GM19328 (cell line): ENCODE results near the gene STOML1.
"Not testable (repeated sequence)": the region's sequence is repeated elsewhere in the genome, so short reads cannot be mapped to it uniquely, and the experiment has no call there.

Source experiments
- ATAC-seq: cut with Tn5 transposase; IDR thresholded peaks from one replicate; pipeline ENCODE4 v1.9.1; 2021; ENCODE audit warnings: mild to moderate bottlenecking, moderate library complexity; ENCODE audit not compliant: unreplicated experiment

STOML1 gene

GRCh38 chr15:73987681-73988444 is 4.2 kb downstream of the STOML1 start:
- no peak for ATAC-seq

DNA sequence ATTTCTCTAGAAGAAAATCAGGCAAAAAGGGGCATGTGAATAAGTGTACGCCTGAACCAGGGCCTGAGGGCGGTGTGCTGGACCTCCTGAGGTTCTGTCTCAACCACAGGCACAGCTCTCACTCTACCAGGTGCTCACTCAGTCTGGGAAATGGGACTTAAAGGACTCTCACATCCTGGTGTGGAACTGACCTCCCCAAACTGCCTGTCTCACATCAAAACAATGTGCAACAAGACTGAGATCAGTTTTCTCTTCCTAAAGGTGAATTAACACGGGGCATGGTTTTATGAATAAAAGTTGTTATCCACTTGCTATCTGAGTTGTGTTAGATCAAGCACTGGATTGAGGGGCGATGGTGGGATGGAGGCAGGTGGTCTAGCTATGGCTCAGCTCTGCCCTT is 4.8 kb downstream of the STOML1 start:
- no peak for ATAC-seq

GRCh38 chr15:73986776-73987056 is 5.4 kb downstream of the STOML1 start:
- ATAC-seq, result no peak

DNA sequence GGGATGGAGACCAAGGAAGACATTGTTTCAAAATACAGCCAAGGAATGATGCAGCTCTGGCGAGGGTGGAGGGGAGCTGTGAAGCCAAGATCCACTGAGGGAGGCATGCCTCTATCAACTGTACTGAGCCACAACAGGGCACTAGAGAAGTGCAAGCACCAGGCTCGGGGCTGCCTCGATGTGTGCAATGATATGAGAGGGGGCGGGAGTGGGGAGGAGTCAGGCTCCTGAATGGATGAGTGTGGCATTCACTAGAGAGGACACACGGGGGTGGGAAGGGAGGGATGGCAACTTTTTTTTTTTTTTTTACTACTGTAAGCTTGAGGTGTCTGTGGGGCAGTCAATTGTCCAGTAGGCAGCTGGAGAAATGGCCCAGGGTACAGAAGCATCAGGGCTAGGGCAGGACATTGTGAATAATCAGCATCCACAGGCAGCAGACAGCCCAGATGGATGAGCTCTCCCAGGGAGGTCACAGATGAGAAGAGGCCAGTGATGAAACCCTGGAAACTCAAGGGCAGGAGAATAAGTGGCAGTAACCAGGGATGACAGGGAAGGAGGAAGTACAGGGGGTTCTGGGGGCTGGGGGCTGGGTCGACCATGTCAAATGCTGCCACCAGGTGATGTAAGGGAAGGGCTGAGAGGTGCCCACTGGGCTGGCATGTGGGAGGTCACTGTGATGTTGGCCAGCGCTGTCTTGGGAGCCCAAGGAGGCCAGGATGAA is 5.9 kb downstream of the STOML1 start:
- ATAC-seq, result no peak

DNA sequence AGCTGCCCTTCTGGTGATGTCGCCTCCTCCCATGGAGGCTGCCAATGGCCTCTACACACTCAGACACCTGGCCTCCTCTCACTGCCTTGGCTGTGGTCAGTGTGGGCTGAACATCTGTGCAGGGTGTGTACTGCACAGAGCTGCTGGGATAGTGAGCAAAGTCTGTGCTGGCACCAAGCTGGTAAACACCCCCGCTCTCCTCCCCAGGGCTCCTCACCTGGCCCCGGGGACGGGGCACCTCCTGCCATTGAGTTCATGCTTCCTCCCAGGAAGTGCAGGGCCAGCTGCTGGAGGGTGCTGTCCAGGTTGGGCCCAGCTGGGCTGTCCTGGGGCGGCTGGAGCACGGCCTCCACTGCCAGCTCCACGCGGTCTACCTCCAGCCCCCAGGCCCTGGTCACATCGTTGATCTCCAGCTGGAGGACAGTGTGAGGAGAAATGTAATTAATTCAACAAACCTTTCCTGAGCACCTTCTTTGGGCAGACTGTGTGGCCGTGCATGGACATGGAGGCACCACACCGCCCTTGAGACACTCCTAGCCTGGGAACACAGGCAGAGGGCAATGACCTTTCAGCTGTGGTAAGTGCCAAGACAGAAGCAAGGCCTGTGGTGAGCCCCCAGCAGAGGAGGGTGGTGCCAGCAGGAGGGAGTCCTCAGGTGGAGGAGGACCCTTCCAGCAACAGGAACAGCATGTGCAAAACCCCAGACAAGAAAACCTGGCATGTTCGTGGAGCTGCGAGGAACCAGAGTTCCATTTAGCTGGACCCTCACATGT is 6.8 kb downstream of the STOML1 start:
- no peak for ATAC-seq

- no peak for ATAC-seq
Measured at GRCh38 chr15:73984208-73984979, 7.7 kb downstream of the STOML1 start.

GRCh38 chr15:73983773-73984172 is 8.3 kb downstream of the STOML1 start:
- ATAC-seq, result no peak

DNA sequence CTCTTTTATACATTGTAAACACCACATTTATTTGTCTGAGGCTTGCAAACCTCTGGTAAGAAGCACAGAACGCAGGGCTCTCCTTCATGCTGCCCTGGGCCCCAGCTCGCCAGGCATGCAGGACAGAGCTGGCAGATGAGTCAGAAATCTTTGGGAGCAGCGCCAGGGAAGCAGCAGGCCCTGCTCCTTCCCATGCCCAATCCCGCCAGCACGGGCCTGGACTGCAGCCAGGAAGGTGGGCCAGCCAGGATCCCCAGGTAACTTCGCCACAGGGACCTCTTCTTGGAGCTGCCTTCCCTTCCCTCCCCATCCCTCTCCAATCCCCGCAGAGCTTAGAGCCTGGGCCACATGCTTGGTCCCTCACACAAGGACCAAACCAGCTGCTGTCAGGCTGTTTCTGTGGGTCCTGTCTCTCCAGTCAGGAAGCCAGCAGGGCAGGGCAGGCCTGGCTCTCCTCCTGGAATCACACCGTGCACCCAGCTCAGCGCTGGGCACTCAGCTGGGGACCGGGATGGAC is 8.8 kb downstream of the STOML1 start:
- ATAC-seq, result no peak

DNA sequence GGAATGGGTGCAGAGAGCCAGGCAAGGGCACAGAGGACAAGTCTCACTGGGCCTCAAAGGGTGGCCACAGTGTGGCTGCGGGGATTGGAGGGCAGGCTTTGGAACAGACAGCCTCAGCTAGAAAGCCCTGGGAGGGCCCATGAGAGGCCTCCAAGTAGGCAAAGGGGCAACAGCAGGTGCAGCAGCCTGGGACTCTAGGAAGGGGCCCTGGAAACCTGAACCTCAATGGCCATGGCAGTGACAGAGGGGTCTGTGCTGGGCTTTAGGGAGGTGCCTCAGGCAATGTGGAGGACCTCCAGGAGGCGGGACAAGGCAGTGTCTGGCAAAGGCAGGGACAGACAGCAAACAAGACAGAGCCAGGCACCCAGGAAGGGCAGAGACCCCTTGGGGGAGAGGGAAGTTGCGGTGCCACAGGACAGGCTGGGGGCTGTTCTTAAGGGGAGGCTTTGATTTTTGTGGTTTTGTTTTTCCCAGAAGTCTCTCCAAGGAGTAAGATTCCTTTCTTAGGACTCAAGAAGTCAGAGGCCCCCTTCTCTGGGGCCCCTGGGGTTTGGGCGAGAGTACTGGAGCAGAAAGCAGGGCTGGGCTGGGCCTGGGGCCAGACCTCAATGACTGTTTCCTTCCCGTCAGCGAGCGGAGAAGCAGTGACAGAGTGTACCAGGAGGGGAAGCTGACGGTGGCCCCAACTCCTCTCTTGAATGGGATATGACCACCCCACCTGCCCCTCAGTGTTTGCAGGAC is 9.7 kb downstream of the STOML1 start:
- no peak for ATAC-seq

- ATAC-seq, result no peak
Measured at GRCh38 chr15:73981761-73982221, 10.3 kb downstream of the STOML1 start.

- no peak for ATAC-seq
Measured at GRCh38 chr15:73979636-73980035, 12.5 kb downstream of the STOML1 start.

DNA sequence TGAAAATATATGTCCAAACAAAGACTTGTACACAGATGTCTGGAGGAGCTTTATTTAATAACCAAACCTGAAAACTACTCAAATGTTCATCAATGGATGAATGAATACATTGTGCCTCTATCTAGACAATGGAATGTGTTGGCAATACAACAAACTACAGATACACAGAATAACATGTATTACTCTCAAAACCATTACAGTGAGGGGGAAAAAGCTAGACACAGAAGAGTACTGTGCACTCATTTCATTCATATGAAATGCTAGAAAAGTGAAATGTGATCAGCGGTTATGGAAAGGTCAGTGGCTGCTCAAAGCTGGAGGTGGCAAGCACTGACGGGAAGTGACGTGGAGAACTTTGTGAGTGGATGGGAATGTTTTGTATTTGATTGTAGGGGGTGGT is 13.2 kb downstream of the STOML1 start:
- no peak for ATAC-seq

DNA sequence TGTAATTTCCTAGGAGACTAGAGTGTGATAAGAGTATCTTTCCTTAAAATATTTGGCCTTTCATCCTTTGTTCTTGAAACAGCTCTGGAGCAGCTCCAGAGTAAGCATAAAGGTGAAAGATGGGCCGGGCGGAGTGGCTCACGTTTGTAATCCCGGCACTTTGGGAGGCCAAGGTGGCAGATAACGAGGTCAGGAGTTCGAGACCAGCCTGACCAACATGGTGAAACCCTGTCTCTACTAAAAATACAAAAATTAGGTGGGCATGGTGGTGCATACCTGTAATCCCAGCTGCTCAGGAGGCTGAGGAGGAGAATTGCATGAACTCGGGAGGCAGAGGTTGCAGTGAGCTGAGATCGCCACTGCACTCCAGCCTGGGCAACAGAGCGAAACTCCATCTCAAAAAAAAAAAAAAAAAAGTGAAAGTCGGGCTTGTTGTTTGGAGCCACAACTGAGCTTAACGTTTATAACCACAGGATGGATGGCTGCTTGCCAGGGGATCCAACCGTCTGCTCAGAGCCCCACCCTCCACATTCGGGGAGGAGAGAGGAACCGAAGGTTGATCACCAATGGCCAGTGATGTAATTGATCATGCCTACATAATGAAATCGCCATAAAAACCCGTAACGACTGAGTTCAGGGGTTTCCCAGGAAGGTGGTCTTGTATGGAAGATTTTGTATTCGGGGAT is 16.5 kb downstream of the STOML1 start:
- ATAC-seq, result not testable (repeated sequence)

DNA sequence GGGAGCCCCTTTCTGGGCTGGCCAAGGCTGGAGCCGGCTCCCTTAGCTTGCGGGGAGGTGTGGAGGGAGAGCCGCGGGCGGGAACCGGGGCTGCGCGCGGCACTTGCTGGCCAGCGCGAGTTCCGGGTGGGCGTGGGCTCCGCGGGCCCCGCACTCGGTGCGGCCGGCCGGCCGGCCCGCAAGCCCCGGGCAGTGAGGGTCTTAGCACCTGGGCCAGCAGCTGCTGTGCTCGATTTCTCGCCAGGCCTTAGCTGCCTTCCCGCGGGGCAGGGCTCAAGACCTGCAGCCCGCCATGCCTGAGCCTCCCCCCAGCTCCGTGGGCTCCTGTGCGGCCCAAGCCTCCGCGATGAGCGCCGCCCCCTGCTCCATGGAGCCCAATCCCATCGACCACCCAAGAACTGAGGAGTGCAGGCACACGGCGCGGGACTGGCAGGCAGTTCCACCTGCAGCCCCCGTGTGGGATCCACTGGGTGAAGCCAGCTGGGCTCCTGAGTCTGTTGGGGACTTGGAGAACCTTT is 18.4 kb downstream of the STOML1 start:
- not testable (repeated sequence) for ATAC-seq

- no peak for ATAC-seq
Measured at GRCh38 chr15:73972984-73973682, 19.0 kb downstream of the STOML1 start.

GRCh38 chr15:73969151-73969759 is 22.8 kb downstream of the STOML1 start:
- ATAC-seq, result no peak

DNA sequence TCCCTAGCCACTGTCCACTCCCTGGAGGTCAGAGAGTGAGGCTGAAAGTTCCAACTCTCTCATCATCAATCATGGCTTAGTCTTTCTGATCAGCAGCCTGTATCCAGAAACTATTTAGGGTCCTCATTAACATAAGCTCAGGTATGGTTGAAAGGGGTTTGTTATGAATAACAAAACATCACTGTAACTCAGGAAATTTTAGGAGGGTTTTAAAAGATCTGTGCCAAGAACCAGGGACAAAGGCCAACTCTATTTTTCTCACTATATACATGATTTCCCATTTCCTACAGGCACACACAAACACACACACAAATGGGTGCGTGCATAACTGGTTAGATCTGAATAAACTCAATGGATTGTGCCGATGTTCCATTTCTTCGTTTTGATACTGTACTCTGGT is 23.6 kb downstream of the STOML1 start:
- no peak for ATAC-seq

DNA sequence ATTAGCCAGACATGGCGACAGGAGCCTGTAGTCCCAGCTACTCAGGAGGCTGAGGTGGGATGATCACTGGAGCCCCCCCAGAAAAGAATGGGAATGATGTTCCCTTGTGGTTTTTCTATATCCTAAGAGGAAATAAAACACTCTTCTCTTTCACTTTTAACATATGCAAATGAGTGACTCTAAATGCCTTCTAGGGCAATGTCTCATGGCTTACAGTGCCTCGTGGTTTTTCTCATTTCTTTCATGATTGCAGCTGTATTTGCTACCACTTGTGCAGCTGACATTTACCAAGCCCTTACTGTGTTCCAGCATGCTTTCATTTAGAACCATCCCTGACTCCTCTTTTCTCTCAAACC is 26.4 kb downstream of the STOML1 start:
- ATAC-seq, result no peak
